OCI-LY1 (cell line): ENCODE results near the gene THNSL1.

ENCODE experiments used
- CTCF ChIP-seq: fragments of 200-600 bp; sonication (generic), shearing (Covaris generic); IDR thresholded peaks from 2 replicates; pipeline ENCODE4 v1.5.1; 2017; ENCODE audit warnings: mild to moderate bottlenecking, antibody characterized with exemption, low read length, moderate library complexity, mixed read lengths
- EZH2 ChIP-seq: fragments of 200-600 bp; sonication (generic), shearing (Covaris generic); IDR thresholded peaks from 2 replicates; pipeline ENCODE4 v1.8.0; 2017; ENCODE audit warnings: borderline replicate concordance, mixed run types, mild to moderate bottlenecking, antibody characterized with exemption, low read length, moderate library complexity, mixed read lengths

GRCh38 chr10:24966962-24967481, 49.4 kb upstream of the THNSL1 start:
- TF ChIP-seq EZH2 (no peak), CTCF (no peak)
